ENCODE measurements around the gene CCL13. TPM values are rescaled to one million over a fixed set of nuclear protein-coding genes. Genes with fewer than 3 reads are reported as not detected.

Gene CCL13
- 1 to 10 TPM in 2 of 4 donors, under 1 TPM in 1, not detected in 1; 0.57 to 1.6 (median 1.4) TPM for total RNA-seq

DNA sequence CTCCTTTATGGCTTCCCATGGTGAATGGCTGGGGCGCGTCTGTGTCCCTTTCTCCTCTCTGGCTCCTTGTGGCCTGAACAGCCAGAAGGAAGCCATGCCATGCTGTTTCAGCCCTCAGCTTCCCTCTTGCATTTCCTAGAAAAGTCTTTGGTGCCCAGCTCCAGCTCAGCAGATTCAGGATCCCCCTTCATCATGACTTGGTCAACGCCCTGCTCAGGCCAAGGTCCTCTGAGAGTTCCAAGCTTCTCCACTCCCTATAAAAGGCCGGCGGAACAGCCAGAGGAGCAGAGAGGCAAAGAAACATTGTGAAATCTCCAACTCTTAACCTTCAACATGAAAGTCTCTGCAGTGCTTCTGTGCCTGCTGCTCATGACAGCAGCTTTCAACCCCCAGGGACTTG is at the start of gene CCL13:
Gene CCL13, plus strand, starts transcription at position 287 of the 400 bp plus-strand sequence. Its CDS starts 47 bp downstream, at position 334.
- H3K4me3 ChIP-seq, result no peak within 1 kb of the TSS
- WGBS, 2 donors, result 72 to 90% methylated on average over 3 to 5 of the region's 5 CpGs
- no peak for DNase-seq
- no peaks in the 10 kb centered on the region for H3K9me3 ChIP-seq
- no peaks in the 10 kb centered on the region for H3K36me3 ChIP-seq
- peaks cover 0 to 9% (median 3%) of the 10 kb centered on the region in 3 donors for H3K4me1 ChIP-seq
- intact Hi-C loops (cut with DNase I), result no loop called here
- peak within 1 kb of the TSS in 2 of 4 donors; percentile 13 to 28 for H3K27ac ChIP-seq
- H3K27me3 ChIP-seq, result no peaks in the 10 kb centered on the region
- no peak for TF ChIP-seq POLR2A (IDR thresholded peaks at IDR 0.05)
- TF ChIP-seq, protein P1, sequence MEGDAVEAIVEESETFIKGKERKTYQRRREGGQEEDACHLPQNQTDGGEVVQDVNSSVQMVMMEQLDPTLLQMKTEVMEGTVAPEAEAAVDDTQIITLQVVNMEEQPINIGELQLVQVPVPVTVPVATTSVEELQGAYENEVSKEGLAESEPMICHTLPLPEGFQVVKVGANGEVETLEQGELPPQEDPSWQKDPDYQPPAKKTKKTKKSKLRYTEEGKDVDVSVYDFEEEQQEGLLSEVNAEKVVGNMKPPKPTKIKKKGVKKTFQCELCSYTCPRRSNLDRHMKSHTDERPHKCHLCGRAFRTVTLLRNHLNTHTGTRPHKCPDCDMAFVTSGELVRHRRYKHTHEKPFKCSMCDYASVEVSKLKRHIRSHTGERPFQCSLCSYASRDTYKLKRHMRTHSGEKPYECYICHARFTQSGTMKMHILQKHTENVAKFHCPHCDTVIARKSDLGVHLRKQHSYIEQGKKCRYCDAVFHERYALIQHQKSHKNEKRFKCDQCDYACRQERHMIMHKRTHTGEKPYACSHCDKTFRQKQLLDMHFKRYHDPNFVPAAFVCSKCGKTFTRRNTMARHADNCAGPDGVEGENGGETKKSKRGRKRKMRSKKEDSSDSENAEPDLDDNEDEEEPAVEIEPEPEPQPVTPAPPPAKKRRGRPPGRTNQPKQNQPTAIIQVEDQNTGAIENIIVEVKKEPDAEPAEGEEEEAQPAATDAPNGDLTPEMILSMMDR (IDR thresholded peaks at IDR 0.05), result no peak

DNA sequence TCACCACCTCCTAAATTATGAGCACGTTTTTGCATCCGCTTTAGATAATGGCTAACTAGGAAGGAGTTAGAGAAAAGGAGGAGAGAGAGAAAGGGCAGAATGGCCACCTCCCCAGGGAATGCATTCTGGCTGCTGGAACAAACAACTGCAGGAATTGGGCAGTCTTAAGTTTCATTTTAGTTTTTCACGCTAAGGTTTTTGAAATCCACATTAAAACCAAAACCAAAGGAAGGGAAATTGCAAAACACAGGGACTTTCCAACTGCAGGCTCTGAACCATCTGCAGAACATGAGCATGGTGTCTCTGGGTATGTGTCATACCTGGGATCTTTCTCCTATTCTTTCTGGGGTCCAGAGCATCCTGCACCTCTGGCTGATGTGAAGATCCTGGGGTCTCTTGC is 49.2 kb upstream of the CCL13 start:
- Histone ChIP-seq H3K9me3 (no peaks in the 10 kb centered on the region), H3K27ac (peak overlapping the region in 1 of 4 donors; percentile 42), H3K4me3 (no peak overlapping the region), H3K27me3 (peaks cover 0 to 10% (median 0%) of the 10 kb centered on the region in 4 donors), H3K36me3 (no peaks in the 10 kb centered on the region), H3K4me1 (peaks cover 0 to 17% (median 12%) of the 10 kb centered on the region in 3 donors)
- WGBS, 2 donors, result 34 to 37% methylated on average over 3 of the region's 3 CpGs
- no peak for DNase-seq
- intact Hi-C loops (cut with DNase I), result loop anchor here (5.0 kb wide), 1 partner anchor 105 kb away; no protein-coding TSS in a partner anchor
- TF ChIP-seq, protein P1 (IDR thresholded peaks at IDR 0.05), result no peak
- TF ChIP-seq POLR2A (IDR thresholded peaks at IDR 0.05), result no peak

DNA sequence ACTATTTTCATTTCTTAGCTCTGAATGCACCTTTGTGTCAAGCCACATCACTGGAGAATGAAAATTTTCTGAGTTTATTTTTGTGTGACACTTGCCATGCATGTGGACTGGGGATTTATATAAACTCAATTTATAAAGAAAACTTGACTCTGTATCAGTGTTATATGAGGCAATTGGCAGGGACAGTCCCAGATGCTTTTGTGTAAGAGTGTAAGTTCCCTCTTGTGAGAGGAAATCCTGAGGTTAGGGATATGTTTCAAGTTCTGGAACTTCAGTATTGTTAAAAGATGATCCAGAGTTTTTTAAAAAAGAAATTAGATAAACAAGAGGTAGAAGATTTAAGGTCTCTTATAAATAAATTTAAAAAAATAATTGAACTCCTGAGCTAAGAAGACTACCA is 47.9 kb upstream of the CCL13 start:
- intact Hi-C loops (cut with DNase I), result loop anchor here (5.0 kb wide), 1 partner anchor 106 kb away; no protein-coding TSS in a partner anchor
- Histone ChIP-seq H3K36me3 (no peaks in the 10 kb centered on the region), H3K4me1 (peaks cover 0 to 29% (median 13%) of the 10 kb centered on the region in 3 donors), H3K27me3 (peaks cover 0 to 10% (median 0%) of the 10 kb centered on the region in 4 donors), H3K4me3 (no peak overlapping the region), H3K27ac (no peak overlapping the region), H3K9me3 (no peaks in the 10 kb centered on the region)
- DNase-seq, result no peak
- no peak for TF ChIP-seq POLR2A (IDR thresholded peaks at IDR 0.05)
- TF ChIP-seq, protein P1 (IDR thresholded peaks at IDR 0.05), result no peak

DNA sequence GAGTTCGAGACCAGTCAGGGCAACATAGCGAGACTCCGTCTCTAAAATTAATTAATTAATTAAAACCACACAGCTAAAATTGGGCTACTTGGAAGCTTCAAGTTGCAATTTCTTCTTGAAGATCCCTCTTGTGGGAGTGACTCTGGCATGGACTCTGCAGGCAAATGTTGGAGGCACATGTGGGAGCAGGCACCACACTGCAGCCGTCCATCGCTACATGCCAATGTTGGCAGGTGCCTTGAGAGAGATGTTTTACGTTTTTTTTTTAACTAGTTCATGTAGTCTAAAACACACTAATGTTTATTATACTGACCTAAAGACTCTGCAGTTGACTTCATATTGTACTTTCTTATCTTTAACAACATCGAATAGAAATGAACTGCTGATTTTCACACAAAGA is 45.0 kb upstream of the CCL13 start:
- no peak for DNase-seq
- WGBS, 2 donors, result 38 to 48% methylated on average over 7 of the region's 7 CpGs
- no peak overlapping the region for H3K4me3 ChIP-seq
- no peaks in the 10 kb centered on the region for H3K9me3 ChIP-seq
- peaks cover 0 to 10% (median 0%) of the 10 kb centered on the region in 4 donors for H3K27me3 ChIP-seq
- TF ChIP-seq POLR2A (IDR thresholded peaks at IDR 0.05), result no peak
- TF ChIP-seq, protein P1 (IDR thresholded peaks at IDR 0.05), result no peak
- H3K36me3 ChIP-seq, result no peaks in the 10 kb centered on the region
- intact Hi-C loops (cut with DNase I), result no loop called here
- peaks cover 4 to 46% (median 18%) of the 10 kb centered on the region in 3 donors for H3K4me1 ChIP-seq
- peak overlapping the region in 1 of 4 donors; percentile 77 for H3K27ac ChIP-seq

DNA sequence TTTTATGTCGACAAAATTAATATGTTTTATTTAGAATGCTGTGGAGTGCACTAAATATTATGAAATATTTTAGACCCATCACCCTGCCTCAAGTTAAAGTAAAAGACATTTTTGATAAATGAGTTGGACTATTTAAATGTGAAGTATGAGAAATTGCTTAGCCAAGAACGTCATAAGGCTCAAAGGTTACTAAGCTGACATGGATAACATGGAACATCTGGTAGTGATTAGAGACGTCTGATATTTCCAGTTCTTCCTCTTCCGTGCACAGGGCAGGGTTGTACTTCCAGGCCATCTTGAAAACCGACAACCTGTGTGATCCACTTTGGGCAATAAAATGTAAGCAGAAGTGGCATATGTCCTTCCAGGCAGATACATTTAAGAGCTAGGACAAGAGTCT is 44.2 kb upstream of the CCL13 start:
- Histone ChIP-seq H3K36me3 (no peaks in the 10 kb centered on the region), H3K9me3 (no peaks in the 10 kb centered on the region), H3K27ac (peak overlapping the region; percentile 54 to 77 (median 66)), H3K27me3 (peaks cover 0 to 5% (median 0%) of the 10 kb centered on the region in 4 donors), H3K4me3 (no peak overlapping the region), H3K4me1 (peaks cover 4 to 38% (median 15%) of the 10 kb centered on the region in 3 donors)
- intact Hi-C loops (cut with DNase I), result no loop called here
- 37 to 39% methylated on average over 5 of the region's 5 CpGs for WGBS, 2 donors
- TF ChIP-seq, protein P1 (IDR thresholded peaks at IDR 0.05), result no peak
- no peak for DNase-seq

Data from esophagus squamous epithelium (tissue), 5 donors.